ENCODE measurements around the gene CRYAA.

CRYAA gene

DNA sequence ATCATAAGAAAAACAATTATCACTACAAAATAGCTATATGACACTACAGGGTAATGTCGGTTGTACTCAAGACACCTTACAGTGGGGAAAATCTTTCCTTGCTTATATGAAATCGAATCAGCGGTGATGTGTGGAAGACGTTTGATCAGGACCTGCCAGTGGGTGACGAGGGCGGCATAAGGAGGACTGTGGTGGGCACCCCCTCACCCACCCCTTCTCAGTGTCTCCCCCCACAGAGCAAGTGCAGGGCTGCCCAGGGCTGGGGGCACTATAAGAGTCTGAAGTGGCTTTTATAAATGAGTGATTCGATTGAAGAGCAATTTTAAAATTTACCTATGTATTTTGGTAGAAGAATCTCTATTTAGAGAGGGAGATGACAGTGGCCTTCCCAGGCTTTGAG lies 35.8 kb downstream of the CRYAA start:
- DNase-seq, result no peak

DNA sequence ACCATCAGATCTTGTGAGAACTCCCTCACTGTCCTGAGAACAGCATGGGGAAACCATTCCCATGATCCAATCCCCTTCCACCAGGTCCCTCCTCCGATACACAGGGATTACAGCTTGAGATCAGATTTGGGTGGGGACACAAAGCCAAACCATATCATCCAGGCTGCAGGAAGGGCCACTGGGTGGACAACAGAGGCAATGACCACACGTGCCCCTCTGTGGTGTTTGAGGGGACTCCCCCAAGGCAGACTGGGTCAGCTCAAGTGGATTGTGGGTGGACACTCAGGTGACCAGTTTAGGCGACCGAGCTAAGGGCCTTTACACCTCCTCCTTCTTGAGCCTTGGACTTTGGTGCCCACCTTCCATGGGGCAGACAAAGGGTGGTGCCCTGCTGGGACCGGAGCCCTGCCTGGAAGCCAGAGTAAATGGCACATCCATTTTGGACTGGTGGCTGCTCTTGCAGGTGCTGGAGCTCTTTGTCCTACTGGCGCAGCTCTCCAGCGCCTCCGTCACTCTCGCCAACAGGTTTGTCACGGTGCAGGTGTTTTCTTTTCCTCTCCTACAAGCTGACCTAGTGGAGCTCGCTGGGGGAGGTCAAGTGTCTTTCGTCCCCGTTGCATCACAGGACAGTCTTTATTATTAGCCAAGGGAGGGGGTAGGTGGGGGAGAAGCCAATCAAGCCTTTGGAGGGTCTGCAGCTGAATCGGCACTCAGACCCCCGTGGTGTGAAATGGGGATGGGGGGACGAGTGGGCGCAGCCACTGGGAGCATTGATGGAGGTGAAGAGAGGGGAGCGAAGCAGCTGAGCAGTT lies 37.6 kb downstream of the CRYAA start:
- no peak for DNase-seq

- no peak for DNase-seq
Measured at GRCh38 chr21:43207043-43207315, 38.2 kb downstream of the CRYAA start.

DNA sequence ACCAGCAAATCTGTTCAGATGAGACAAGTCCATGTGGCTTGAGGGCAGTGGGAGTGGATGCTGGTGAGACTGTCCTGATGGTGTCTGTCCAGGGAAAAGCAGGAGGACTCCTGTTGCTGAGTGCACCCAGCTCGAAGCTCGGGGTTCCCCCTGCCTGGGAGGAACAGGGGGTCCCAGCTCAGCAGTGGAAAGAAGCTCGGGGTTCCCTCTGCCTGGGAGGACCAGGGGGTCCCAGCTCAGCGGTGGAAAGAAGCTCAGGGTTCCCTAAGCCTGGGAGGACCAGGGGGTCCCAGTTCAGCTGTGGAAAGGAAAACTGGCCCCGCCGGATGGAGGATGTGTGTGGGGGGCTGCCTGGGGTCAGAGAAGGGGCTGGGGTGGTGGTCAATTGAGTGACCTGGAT lies 39.1 kb downstream of the CRYAA start:
- DNase-seq, result no peak

DNA sequence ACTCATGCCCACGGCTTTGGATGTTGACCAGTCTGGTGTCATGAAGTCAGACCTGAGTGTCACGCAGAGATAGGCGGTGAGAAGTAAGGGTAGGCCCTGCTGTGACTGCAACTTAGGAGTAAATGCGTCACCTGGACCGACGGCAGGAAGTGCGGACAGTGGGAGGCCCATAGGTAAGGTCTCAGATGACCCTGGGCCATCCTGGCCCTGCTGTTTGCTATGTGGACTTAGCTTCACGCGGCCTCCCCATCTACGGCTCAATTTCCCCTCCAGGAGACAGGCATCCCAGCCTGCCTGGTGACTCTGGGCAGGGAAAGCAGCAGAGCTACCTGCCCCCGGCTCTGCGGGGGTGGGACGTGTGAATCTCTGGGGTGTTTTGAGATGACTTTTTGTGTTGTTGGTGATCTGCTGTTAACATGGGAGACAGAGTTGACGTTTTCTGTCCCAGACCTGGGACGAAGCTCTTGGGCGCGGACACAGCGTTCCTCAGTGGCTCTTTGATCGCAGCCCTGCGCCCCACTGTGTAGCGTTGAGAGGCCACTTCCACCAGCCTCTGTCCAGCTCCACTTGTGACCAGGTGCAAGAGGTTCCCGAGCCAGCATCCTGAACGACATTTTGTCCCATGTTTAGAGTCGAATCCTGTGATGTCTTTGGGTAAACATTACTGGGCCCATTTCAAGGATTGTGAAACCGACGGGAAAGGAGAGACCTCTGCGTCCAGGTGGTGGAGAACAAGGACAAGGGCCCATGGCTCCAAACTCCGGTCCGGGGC lies 39.9 kb downstream of the CRYAA start:
- no peak for DNase-seq

GRCh38 chr21:43209575-43210453 lies 41.0 kb downstream of the CRYAA start:
- no peak for DNase-seq

- no peak for DNase-seq
Measured at GRCh38 chr21:43210454-43211071, 41.8 kb downstream of the CRYAA start.

DNA sequence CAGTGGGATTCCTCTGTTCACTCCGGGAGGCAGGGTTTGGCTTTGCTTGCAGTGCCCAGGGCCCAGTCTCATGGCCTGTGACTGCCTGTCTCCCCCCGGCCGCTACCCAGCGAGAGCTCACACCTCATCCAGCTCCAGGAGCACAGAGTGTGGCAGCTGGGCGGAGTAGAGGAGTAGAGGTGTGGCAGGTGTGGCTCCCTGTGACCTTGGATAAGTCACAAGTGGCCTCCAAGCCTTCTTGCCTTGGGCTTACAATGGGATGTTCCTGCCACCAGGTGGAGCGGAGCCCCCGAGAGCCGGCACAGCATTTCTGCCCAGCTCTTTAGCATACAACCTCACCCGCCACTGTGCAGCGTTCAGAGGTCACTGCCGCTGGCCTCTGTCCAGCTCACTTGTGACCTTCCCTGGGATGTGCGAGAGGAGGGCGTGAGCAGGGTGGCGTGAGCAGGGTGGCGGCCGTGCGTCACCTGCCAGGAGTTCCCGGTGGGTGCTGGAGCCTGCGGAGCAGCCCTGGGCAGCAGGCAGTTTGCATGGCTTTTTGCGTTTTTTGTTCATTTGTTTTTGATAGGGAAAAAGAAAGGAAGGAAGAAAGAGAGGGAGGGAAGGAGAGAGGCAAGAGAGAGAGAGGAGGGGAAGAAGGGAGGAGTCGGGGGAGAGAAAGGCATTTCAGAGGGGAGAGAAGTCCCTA lies 42.4 kb downstream of the CRYAA start:
- no peak for DNase-seq

GRCh38 chr21:43211760-43212115 lies 42.9 kb downstream of the CRYAA start:
- no peak for DNase-seq

Measured in NCI-H1048 (cell line).